Osteocyte (in vitro differentiated cells): Measurements from ENCODE around the gene GPC1. TPM values are rescaled to one million over a fixed set of nuclear protein-coding genes. Genes with fewer than 3 reads are reported as not detected.

Source experiments
- DNase-seq: peaks from one replicate; pipeline ENCODE4 v3.0.0; 2021; ENCODE audit warnings: mixed read lengths; ENCODE audit not compliant: unreplicated experiment; ENCODE audit errors: extremely low spot score
- H3K27ac Mint-ChIP-seq: one replicate; pipeline ENCODE4 v1.8.0; 2021; ENCODE audit warnings: mild to moderate bottlenecking, mixed read lengths; ENCODE audit not compliant: unreplicated experiment
- H3K27me3 Mint-ChIP-seq: one replicate; pipeline ENCODE4 v1.8.0; 2021; ENCODE audit warnings: mixed read lengths; ENCODE audit not compliant: unreplicated experiment
- H3K36me3 Mint-ChIP-seq: one replicate; pipeline ENCODE4 v1.8.0; 2021; ENCODE audit warnings: mixed read lengths; ENCODE audit not compliant: unreplicated experiment
- H3K4me1 Mint-ChIP-seq: one replicate; pipeline ENCODE4 v1.8.0; 2021; ENCODE audit warnings: mixed read lengths; ENCODE audit not compliant: unreplicated experiment
- H3K4me3 Mint-ChIP-seq: one replicate; pipeline ENCODE4 v1.8.0; 2021; ENCODE audit warnings: mild to moderate bottlenecking, moderate library complexity, mixed read lengths; ENCODE audit not compliant: unreplicated experiment
- H3K9me3 Mint-ChIP-seq: one replicate; pipeline ENCODE4 v1.8.0; 2021; ENCODE audit warnings: mixed read lengths; ENCODE audit not compliant: unreplicated experiment
- CTCF ChIP-seq: fragments of 200-600 bp; sonication (generic); IDR thresholded peaks from 2 replicates; pipeline ENCODE4 v1.5.0; 2021; ENCODE audit warnings: antibody characterized with exemption, mild to moderate bottlenecking, moderate library complexity
- total RNA-seq: library from RNA; stranded (reverse); gene quantifications from 2 replicates; pipeline ENCODE4 v1.2.1, GENCODE V29; 2021

The GPC1 gene
- total RNA-seq, 1 donor from 2014 or later: 148 TPM

- no peaks in the 10 kb centered on the region for H3K4me1 Mint-ChIP-seq
- TF ChIP-seq CTCF: no peak
- DNase-seq: peak; percentile 42
- peaks cover 5% of the 10 kb centered on the region for H3K27me3 Mint-ChIP-seq
- no peak overlapping the region for H3K4me3 Mint-ChIP-seq
- H3K9me3 Mint-ChIP-seq: no peaks in the 10 kb centered on the region
- H3K27ac Mint-ChIP-seq: no peak overlapping the region
- no peaks in the 10 kb centered on the region for H3K36me3 Mint-ChIP-seq
These were observed 7.2 kb upstream of the GPC1 start for GRCh38 chr2:240428245-240428644.

- H3K27me3 Mint-ChIP-seq: peaks cover 5% of the 10 kb centered on the region
- no peak for TF ChIP-seq CTCF
- H3K27ac Mint-ChIP-seq: no peak overlapping the region
- no peaks in the 10 kb centered on the region for H3K36me3 Mint-ChIP-seq
- H3K4me3 Mint-ChIP-seq: no peak overlapping the region
- H3K9me3 Mint-ChIP-seq: no peaks in the 10 kb centered on the region
- peaks cover 4% of the 10 kb centered on the region for H3K4me1 Mint-ChIP-seq
- DNase-seq: no peak
These were observed 6.1 kb upstream of the GPC1 start for GRCh38 chr2:240429341-240429871.

- H3K36me3 Mint-ChIP-seq: no peaks in the 10 kb centered on the region
- no peak overlapping the region for H3K4me3 Mint-ChIP-seq
- DNase-seq: peak; percentile 79
- peaks cover 5% of the 10 kb centered on the region for H3K27me3 Mint-ChIP-seq
- no peak for TF ChIP-seq CTCF
- H3K9me3 Mint-ChIP-seq: no peaks in the 10 kb centered on the region
- peaks cover 9% of the 10 kb centered on the region for H3K4me1 Mint-ChIP-seq
- no peak overlapping the region for H3K27ac Mint-ChIP-seq
These were observed 5.5 kb upstream of the GPC1 start for GRCh38 chr2:240429872-240430491.

GRCh38 chr2:240430595-240430994 lies 4.9 kb upstream of the GPC1 start:
- no peak for DNase-seq
- Mint-ChIP-seq H3K4me3 (no peak overlapping the region), H3K4me1 (peaks cover 9% of the 10 kb centered on the region), H3K27me3 (peaks cover 5% of the 10 kb centered on the region), H3K9me3 (no peaks in the 10 kb centered on the region), H3K27ac (no peak overlapping the region), H3K36me3 (no peaks in the 10 kb centered on the region)
- TF ChIP-seq CTCF: no peak

GRCh38 chr2:240431271-240431660 lies 4.2 kb upstream of the GPC1 start:
- TF ChIP-seq CTCF: no peak
- no peaks in the 10 kb centered on the region for H3K9me3 Mint-ChIP-seq
- peaks cover 2% of the 10 kb centered on the region for H3K27me3 Mint-ChIP-seq
- peaks cover 9% of the 10 kb centered on the region for H3K4me1 Mint-ChIP-seq
- no peaks in the 10 kb centered on the region for H3K36me3 Mint-ChIP-seq
- H3K4me3 Mint-ChIP-seq: no peak overlapping the region
- no peak overlapping the region for H3K27ac Mint-ChIP-seq
- no peak for DNase-seq
